ENCODE data around the gene EGFR. TPM values are rescaled to one million over a fixed set of nuclear protein-coding genes. Genes with fewer than 3 reads are reported as not detected.

EGFR gene
- total RNA-seq, 2 experiments from 2014 or later, result not detected

- no peaks in the 10 kb centered on the region for H3K36me3 Mint-ChIP-seq
- H3K4me3 Mint-ChIP-seq, result no peak overlapping the region
- H3K4me1 Mint-ChIP-seq, result no peaks in the 10 kb centered on the region
- ATAC-seq, result no peak
- H3K27me3 Mint-ChIP-seq, result peaks cover 24% of the 10 kb centered on the region
- CTCF ChIA-PET, result no interaction called here
- DNase-seq, result no peak
- H3K9me3 Mint-ChIP-seq (ENCODE audit: low read depth), result no peaks in the 10 kb centered on the region
- no peak overlapping the region for H3K27ac Mint-ChIP-seq
Observed at GRCh38 chr7:55249332-55249731, 230.5 kb downstream of the EGFR start.

DNA sequence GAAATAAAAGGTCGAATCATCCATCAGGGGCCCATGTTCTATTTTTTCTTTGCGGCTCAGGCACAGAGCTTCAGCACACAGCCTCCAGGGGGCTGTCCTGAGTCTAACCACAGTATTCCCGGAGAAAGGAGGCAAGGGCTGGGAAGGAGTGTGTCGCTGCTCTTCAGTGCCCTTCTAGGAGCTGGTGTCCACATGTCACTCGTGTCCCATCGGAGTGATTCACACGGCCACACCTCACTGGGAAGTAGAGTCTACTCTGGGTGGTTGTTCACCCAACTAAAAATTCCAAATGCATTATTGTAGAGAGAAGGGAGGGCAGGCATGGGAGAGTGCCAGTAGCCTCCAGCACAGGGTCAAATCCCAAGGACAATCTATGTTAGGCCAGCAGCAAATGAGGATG is 231.5 kb downstream of the EGFR start:
- DNase-seq (no peak), ATAC-seq (no peak)
- Mint-ChIP-seq H3K36me3 (no peaks in the 10 kb centered on the region), H3K9me3 (ENCODE audit: low read depth) (no peaks in the 10 kb centered on the region), H3K27ac (no peak overlapping the region), H3K4me1 (peaks cover 4% of the 10 kb centered on the region), H3K4me3 (no peak overlapping the region), H3K27me3 (peaks cover 29% of the 10 kb centered on the region)
- CTCF ChIA-PET, result no interaction called here

DNA sequence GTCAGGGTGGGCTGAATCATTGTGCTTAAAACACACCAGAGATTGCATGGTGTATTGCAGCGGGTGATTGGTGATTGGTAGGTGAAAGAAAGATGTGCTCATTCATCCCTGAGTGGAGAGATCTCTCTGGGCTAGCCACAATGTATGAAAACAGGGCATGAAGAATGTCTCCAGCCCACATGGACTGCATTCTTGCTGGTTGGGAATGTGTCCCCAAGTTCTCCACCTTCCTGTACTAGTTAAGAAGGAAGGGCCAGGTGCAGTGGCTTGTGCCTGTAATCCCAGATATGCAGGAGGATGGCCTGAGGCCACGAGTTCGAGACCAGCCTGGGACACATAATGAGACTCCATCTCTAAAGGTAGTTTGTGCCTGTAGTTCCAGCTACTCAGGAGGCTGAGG is 232.5 kb downstream of the EGFR start:
- H3K4me1 Mint-ChIP-seq, result peaks cover 9% of the 10 kb centered on the region
- CTCF ChIA-PET, result no interaction called here
- DNase-seq (no peak), ATAC-seq (no peak)
- no peak overlapping the region for H3K27ac Mint-ChIP-seq
- no peaks in the 10 kb centered on the region for H3K9me3 Mint-ChIP-seq (ENCODE audit: low read depth)
- no peak overlapping the region for H3K4me3 Mint-ChIP-seq
- no peaks in the 10 kb centered on the region for H3K36me3 Mint-ChIP-seq
- H3K27me3 Mint-ChIP-seq, result peaks cover 39% of the 10 kb centered on the region

DNA sequence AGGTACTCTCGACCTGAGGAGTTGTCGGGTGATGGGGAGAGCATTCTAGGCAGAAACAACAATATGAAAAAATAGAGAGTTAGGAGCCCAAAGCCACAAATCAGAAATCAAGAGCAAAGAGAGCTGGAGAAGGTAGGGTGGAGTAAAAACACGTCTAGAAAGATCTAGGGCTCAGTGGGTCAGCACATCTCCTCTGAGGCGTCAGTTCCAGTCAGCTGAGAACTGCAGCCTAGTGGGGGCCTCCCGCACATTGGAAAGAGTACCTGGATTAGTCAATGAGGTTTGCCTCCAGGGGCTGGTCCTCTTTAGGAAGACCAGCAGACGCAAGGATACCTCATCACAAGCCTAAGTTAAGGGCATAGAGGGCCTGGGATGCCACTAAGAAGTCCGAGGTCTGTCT is 233.1 kb downstream of the EGFR start:
- H3K27ac Mint-ChIP-seq, result no peak overlapping the region
- no peaks in the 10 kb centered on the region for H3K36me3 Mint-ChIP-seq
- no peak overlapping the region for H3K4me3 Mint-ChIP-seq
- H3K9me3 Mint-ChIP-seq (ENCODE audit: low read depth), result no peaks in the 10 kb centered on the region
- CTCF ChIA-PET, result interaction anchor here (4.4 kb wide), 1 partner anchor 478 kb away, joined by 36 read pairs; no protein-coding TSS in a partner anchor
- DNase-seq (peak; percentile 26), ATAC-seq (no peak)
- H3K4me1 Mint-ChIP-seq, result peaks cover 9% of the 10 kb centered on the region
- H3K27me3 Mint-ChIP-seq, result peaks cover 45% of the 10 kb centered on the region

GRCh38 chr7:55252386-55252785 is 233.6 kb downstream of the EGFR start:
- DNase-seq (peak; percentile 11), ATAC-seq (no peak)
- no peak overlapping the region for H3K27ac Mint-ChIP-seq
- peaks cover 9% of the 10 kb centered on the region for H3K4me1 Mint-ChIP-seq
- CTCF ChIA-PET, result interaction anchor here (1.3 to 4.4 kb wide), 2 partner anchors 464 to 478 kb away, joined by 4 to 36 read pairs; no protein-coding TSS in a partner anchor
- H3K9me3 Mint-ChIP-seq (ENCODE audit: low read depth), result no peaks in the 10 kb centered on the region
- H3K27me3 Mint-ChIP-seq, result peaks cover 50% of the 10 kb centered on the region
- no peaks in the 10 kb centered on the region for H3K36me3 Mint-ChIP-seq
- H3K4me3 Mint-ChIP-seq, result no peak overlapping the region

- H3K27me3 Mint-ChIP-seq, result peaks cover 50% of the 10 kb centered on the region
- H3K4me1 Mint-ChIP-seq, result peaks cover 9% of the 10 kb centered on the region
- DNase-seq (no peak), ATAC-seq (no peak)
- no peaks in the 10 kb centered on the region for H3K9me3 Mint-ChIP-seq (ENCODE audit: low read depth)
- no peak overlapping the region for H3K4me3 Mint-ChIP-seq
- CTCF ChIA-PET, result interaction anchor here (1.0 to 4.4 kb wide), 3 partner anchors 464 to 479 kb away, joined by 3 to 36 read pairs (median 4); no protein-coding TSS in a partner anchor
- no peaks in the 10 kb centered on the region for H3K36me3 Mint-ChIP-seq
- no peak overlapping the region for H3K27ac Mint-ChIP-seq
Observed at GRCh38 chr7:55253188-55253587, 234.4 kb downstream of the EGFR start.

DNA sequence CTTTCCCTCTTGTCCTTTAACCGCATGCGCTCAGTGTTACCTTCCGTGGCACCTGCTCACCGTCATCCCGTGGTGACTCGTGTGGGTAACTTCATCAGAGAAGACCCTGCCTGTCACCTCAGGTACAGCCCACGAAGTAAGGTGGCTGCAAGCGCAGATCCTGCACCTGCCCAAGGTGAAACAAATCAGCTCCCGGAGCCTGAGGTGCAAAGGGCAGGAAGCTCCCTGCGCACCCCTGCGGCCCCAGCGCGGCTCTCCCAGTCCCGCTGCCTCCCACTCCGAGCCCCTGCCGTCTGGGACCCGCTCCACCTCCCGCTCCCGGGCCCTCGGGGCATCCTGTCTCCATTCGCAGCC is 235.4 kb downstream of the EGFR start:
- H3K4me1 Mint-ChIP-seq, result peaks cover 9% of the 10 kb centered on the region
- DNase-seq (no peak), ATAC-seq (no peak)
- H3K36me3 Mint-ChIP-seq, result no peaks in the 10 kb centered on the region
- H3K4me3 Mint-ChIP-seq, result no peak overlapping the region
- no peaks in the 10 kb centered on the region for H3K9me3 Mint-ChIP-seq (ENCODE audit: low read depth)
- no peak overlapping the region for H3K27ac Mint-ChIP-seq
- peaks cover 54% of the 10 kb centered on the region for H3K27me3 Mint-ChIP-seq
- CTCF ChIA-PET, result interaction anchor here (1.0 to 4.4 kb wide), 15 partner anchors 9 to 497 kb away, joined by 3 to 36 read pairs (median 4); partner anchors contain the start of gene SEC61G

- Mint-ChIP-seq H3K4me3 (no peak overlapping the region), H3K4me1 (peaks cover 9% of the 10 kb centered on the region), H3K27me3 (peaks cover 56% of the 10 kb centered on the region), H3K36me3 (no peaks in the 10 kb centered on the region), H3K27ac (no peak overlapping the region), H3K9me3 (ENCODE audit: low read depth) (no peaks in the 10 kb centered on the region)
- ATAC-seq, result peak; percentile 79
- CTCF ChIA-PET, result interaction anchor here (0.6 to 4.4 kb wide), 28 partner anchors 8 to 498 kb away, joined by 3 to 36 read pairs (median 3); partner anchors contain the start of gene SEC61G
- peak; percentile 57 for DNase-seq
Observed at GRCh38 chr7:55254596-55255495, 236.0 kb downstream of the EGFR start.

DNA sequence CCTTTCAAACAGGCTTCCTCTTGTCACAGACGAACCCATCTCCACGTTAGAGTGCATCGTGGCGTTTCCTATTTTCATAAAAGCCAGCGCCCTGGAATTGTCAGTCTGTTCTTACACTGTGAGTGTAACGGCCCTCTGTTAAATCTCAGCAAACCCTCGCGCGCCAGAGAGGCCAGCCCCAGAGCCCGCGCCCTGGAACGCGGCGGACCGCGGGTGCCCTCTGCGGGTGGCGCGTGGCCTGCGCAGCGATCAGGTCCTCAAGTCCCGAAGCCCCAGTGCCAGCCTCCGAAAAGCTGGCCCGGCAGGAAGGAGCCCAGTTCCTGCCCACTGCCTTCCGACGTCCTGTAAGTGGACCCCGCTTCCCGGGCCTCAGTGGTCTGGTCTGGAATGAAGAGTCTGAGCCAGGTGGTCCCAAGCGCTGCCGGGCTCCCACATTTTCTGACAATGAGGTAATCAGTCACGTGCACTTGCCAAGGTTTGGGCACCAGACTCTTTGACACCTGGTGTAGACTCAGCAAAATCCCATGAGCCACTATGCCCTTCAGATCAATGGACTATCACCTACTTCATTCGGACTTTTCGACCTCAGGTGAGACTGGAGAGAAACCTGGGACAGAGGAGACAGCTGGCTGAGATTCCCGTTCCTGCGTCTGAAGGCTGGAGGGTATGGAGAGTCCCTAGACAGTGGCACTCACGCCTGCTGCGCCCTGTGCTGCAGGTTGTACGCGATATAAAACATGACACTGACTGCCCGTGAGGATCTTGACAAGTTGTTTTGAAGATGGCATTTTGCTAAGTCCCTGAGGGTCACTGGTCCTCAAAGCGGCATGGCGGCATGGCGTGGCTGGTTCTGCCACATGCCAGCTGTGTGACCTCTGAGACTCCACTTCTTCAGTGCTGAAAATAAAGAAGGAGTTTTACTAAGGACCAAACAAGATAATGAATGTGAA is 237.0 kb downstream of the EGFR start:
- Mint-ChIP-seq H3K27me3 (peaks cover 58% of the 10 kb centered on the region), H3K9me3 (ENCODE audit: low read depth) (no peaks in the 10 kb centered on the region), H3K4me1 (peaks cover 9% of the 10 kb centered on the region), H3K4me3 (no peak overlapping the region), H3K27ac (no peak overlapping the region), H3K36me3 (no peaks in the 10 kb centered on the region)
- DNase-seq (peak; percentile 72), ATAC-seq (peak; percentile 89)
- CTCF ChIA-PET, result interaction anchor here (0.6 to 4.4 kb wide), 24 partner anchors 9 to 499 kb away, joined by 3 to 36 read pairs (median 3); partner anchors contain the start of gene SEC61G

- DNase-seq, result no peak
- Mint-ChIP-seq H3K9me3 (ENCODE audit: low read depth) (no peaks in the 10 kb centered on the region), H3K36me3 (no peaks in the 10 kb centered on the region), H3K27ac (no peak overlapping the region), H3K4me3 (no peak overlapping the region), H3K4me1 (peaks cover 9% of the 10 kb centered on the region), H3K27me3 (peaks cover 63% of the 10 kb centered on the region)
- no peak for ATAC-seq
- CTCF ChIA-PET, result no interaction called here
Observed at GRCh38 chr7:55258631-55259030, 239.8 kb downstream of the EGFR start.

DNA sequence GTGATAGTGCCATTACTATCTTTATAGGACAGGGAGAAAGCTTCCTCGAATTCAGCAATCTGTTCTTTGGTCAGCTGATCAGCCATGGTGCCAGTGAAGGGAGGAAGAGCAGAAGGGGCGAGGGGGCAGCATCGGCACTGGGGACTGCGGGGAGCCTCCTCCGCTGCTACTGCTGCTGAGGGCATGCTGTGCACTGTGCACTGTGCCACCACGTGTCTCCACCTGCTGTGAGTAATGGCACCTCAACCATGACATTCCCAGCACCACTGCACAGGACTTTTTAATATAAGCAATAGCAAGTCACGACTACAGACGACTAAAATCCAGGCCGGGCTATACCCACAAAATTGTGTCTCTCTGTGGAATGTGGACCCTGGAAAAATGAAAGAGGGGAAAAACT is 241.4 kb downstream of the EGFR start:
- DNase-seq (peak; percentile 15), ATAC-seq (no peak)
- Mint-ChIP-seq H3K27ac (no peak overlapping the region), H3K9me3 (ENCODE audit: low read depth) (no peaks in the 10 kb centered on the region), H3K27me3 (peaks cover 55% of the 10 kb centered on the region), H3K36me3 (no peaks in the 10 kb centered on the region), H3K4me3 (no peak overlapping the region), H3K4me1 (peaks cover 7% of the 10 kb centered on the region)
- CTCF ChIA-PET, result no interaction called here

DNA sequence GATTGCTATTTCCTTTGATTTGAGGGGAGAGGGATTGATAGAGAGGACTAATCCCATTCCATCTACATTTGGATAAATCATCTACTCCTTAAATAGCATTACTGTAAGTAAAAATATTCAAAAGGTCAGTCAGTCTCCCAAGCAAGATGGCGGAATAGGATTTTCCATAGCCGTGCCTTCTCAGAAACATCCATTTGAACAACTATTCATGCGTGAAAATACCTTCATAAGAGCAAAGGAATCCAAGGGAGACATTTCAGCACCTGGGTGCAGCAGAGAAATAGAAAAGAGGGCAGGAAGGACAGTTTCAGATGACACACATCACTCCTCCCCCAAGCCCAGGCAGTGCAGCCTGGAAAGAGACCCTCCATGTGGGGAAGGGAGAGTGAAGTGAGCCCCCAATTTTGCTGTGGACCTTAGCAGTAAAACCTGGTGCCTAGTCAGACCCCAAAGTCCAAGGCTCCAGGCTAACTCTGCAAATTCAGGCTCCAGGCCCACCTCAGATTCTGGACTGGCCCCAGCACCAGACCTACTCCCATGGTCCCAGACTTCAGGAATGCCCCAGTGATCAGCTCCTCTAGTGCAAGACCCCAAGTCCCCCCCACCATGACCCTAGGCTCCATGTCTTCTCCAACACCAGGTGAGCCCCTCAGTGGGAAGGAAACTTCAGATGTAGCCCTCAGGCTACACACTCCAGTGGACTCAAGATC is 242.0 kb downstream of the EGFR start:
- H3K4me1 Mint-ChIP-seq, result peaks cover 1% of the 10 kb centered on the region
- CTCF ChIA-PET, result no interaction called here

More for the DNA sequence above, 242.0 kb downstream of the EGFR start:
- no peak for ATAC-seq
- Mint-ChIP-seq H3K27ac (no peak overlapping the region), H3K27me3 (peaks cover 55% of the 10 kb centered on the region), H3K4me3 (no peak overlapping the region), H3K9me3 (ENCODE audit: low read depth) (no peaks in the 10 kb centered on the region), H3K36me3 (no peaks in the 10 kb centered on the region)
- DNase-seq, result no peak

Measured in activated CD8-positive, alpha-beta memory T cell treated with anti-CD3 and anti-CD28 coated beads, Interleukin-2, amount 10 ng/mL, durations not matched to agents 7 days and 5 days (primary cell).